ENCODE measurements around the gene NEK10.

Gene NEK10

DNA sequence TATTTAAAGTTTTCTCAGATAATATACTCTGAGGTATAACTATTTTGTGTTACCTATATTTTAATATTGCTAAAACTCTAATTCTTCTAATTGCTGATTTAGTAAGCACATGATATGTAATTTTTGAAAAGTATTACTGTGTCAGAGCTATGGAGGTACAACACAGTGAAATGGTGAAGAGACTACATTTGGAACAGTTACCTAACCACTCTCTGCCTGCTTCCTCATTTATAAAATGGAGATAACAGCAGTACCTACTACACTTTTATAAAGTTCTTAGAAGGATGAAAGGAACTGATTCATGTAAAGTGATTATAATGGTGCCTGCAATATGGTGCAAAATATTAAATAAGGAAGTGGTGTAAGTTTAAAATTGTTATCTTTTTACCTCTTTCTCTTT is 16.3 kb upstream of the NEK10 start:
- H3K4me3 ChIP-seq, result no peak overlapping the region
- H3K27ac ChIP-seq, result no peak overlapping the region
- no peak for DNase-seq (ENCODE audit: low spot score)
- TF ChIP-seq, protein P1, sequence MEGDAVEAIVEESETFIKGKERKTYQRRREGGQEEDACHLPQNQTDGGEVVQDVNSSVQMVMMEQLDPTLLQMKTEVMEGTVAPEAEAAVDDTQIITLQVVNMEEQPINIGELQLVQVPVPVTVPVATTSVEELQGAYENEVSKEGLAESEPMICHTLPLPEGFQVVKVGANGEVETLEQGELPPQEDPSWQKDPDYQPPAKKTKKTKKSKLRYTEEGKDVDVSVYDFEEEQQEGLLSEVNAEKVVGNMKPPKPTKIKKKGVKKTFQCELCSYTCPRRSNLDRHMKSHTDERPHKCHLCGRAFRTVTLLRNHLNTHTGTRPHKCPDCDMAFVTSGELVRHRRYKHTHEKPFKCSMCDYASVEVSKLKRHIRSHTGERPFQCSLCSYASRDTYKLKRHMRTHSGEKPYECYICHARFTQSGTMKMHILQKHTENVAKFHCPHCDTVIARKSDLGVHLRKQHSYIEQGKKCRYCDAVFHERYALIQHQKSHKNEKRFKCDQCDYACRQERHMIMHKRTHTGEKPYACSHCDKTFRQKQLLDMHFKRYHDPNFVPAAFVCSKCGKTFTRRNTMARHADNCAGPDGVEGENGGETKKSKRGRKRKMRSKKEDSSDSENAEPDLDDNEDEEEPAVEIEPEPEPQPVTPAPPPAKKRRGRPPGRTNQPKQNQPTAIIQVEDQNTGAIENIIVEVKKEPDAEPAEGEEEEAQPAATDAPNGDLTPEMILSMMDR (IDR thresholded peaks at IDR 0.05), result no peak

DNA sequence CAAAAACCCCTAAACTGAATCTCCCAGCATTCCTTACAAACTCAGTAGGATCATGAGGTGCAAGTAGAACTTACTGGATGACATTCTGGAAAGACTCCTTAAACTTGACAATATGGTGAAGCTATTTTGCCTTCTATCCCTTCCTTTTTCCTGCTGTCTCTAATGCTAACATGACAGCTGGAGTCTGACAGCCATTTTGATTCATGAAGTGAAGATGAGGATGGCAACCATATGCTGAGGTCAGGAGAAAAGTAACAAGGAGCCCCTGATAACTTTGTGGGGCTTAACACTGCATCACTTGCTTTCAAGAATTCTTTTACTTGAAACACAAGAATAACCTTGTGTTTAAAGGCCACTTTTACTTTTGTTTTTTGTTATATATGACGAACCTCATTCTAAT is 15.0 kb upstream of the NEK10 start:
- DNase-seq (ENCODE audit: low spot score), result no peak
- H3K4me3 ChIP-seq, result no peak overlapping the region
- TF ChIP-seq, protein P1 (IDR thresholded peaks at IDR 0.05), result no peak

DNA sequence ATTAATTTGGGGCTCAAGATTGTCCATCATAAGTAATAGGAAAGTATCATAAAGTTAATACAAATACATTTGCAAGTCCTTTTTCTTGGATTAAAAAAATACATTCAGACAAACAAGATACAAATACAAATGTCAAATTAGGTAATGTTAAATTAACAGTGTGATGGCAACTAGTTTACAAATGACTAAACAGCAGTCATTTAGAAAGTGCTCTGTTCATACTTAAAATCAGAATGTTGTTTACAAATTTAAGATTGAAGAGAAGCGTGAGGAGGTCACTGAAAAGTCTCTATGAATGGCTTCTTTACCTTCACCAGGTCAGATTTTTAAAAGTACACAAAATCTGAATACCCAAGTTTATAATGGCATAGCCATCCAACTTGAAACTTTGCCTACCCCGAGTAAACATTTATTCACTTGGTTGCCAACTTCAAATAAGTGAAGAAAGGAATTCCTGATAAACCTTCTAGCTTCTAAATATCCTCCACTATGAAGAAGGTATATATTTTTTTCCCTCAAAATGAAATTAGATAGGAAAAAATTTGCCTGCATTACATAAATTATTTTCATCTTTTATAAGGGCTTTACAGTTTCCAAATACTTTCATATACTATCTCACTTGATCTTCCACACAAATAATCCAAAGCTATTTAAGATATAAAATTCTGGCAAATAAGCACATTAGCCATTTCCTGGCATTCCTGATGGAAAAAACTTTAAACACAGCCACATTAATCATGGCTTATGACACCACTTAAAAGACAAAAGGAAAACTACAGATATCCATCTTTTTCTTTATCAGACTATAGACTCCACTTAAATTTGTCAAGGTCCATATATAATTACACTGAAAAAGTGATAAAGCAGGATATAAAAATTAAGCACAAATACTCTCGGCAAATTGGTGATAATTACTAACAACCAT is 11.5 kb upstream of the NEK10 start:
- no peak overlapping the region for H3K27ac ChIP-seq
- TF ChIP-seq, protein P1 (IDR thresholded peaks at IDR 0.05), result no peak
- no peak overlapping the region for H3K4me3 ChIP-seq
- DNase-seq (ENCODE audit: low spot score), result no peak

More for the DNA sequence above, 15.0 kb upstream of the NEK10 start:
- no peak overlapping the region for H3K27ac ChIP-seq

DNA sequence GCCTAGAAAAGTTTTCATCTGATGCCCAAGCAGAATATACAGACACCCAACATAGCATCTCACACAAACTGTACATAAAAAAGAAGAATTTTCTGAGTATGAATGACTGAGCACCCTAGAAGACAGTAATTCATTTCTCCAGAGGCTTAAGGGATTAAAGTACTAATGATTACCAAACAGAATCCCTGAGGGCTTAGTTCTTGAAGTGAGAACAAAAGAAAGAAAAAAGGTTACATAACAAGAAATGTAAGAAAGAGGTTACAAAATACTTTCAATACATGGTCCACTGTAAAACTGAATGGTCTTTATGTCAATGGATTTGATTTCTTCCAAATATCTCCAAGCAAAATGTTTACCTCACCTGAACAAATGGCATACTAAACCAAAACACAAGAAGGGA is 9.1 kb upstream of the NEK10 start:
- H3K4me3 ChIP-seq, result no peak overlapping the region
- TF ChIP-seq, protein P1 (IDR thresholded peaks at IDR 0.05), result no peak
- no peak overlapping the region for H3K27ac ChIP-seq
- no peak for DNase-seq (ENCODE audit: low spot score)

DNA sequence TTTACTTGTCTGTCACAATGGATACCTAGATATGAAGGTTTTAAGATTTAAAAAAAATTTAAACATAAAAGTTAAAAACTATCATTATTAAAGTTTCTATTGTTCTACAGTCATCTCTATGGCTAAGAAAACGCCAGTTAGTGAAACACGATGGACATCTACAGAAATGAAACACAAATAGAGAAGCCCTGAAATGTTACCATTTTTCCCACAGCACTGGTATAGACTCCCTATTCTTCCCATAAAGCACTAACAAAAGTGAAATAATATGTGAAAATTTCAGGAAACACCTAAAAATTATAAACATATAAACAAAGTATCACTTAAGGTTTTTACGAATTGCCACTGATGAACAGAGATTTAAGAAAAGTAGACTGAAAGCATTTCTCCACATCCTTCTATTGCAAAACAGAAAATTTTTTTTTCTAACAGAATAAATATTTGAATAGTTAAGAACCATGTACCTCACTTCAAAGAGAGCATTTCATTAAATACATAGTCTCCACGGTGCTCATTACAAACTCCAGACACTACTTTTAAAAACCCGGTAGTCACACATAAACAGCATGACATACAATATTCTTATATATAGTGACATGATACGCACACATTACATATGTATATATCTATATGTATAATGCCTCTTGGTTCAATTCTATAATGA is 7.1 kb upstream of the NEK10 start:
- H3K4me3 ChIP-seq, result no peak overlapping the region
- DNase-seq (ENCODE audit: low spot score), result no peak
- no peak overlapping the region for H3K27ac ChIP-seq
- TF ChIP-seq, protein P1 (IDR thresholded peaks at IDR 0.05), result no peak

DNA sequence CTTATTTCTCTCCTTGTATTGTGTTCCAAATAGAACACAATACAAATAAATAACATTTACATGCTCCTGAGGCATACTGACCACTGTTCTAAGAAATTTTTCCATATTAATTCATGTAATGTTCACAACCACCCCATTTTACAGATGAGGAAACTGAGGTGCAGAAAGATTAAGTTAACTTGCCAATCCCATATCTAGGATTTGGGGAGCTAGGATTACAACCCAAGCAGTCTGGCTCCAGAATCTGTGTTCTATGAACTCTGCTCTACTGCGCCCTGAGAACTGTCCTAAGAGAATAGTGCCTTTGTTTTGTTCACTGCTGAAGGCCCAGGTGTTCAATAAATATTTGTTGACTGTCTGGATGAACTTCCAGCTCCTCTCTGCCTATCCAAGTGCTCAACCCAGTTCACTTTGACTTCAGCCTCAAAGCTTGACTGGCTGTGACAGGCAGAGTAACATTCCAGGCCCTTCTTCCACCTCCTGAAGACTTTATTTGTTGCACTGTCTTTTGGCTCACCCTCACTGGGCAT is 3.1 kb downstream of the NEK10 start:
- Histone ChIP-seq H3K27ac (no peak overlapping the region), H3K4me3 (no peak overlapping the region)
- DNase-seq (ENCODE audit: low spot score), result no peak
- TF ChIP-seq, protein P1 (IDR thresholded peaks at IDR 0.05), result no peak

All from coronary artery (tissue), 2 donors.